Left lung (tissue), 10 donors: Measurements from ENCODE around the gene C20orf141. TPM values are rescaled to one million over a fixed set of nuclear protein-coding genes. Genes with fewer than 3 reads are reported as not detected.

Experiments used
- ATAC-seq: fragments of 200-7000 bp; cut with Tn5 transposase; one replicate; pipeline ENCODE4 v1.9.1; 2020; ENCODE audit warnings: moderate library complexity
- DNase-seq, 4 donors: peaks; one replicate each; pipeline ENCODE4 v3.0.0-alpha.2; 2013 to 2020
- H3K27ac ChIP-seq, 2 donors: fragments of 200-600 bp; sonication (generic) in 1 of 2; one replicate each; pipeline versions ENCODE4 v1.5.0 to v1.8.0; 2020 to 2021
- H3K27me3 ChIP-seq, 2 donors: fragments of 200-600 bp; sonication (generic) in 1 of 2; one replicate each; pipeline versions ENCODE4 v1.5.0 to v1.8.0; 2020 to 2021
- H3K36me3 ChIP-seq, 2 donors: fragments of 200-600 bp; sonication (generic) in 1 of 2; one replicate each; pipeline versions ENCODE4 v1.5.0 to v1.8.0; 2020 to 2021
- H3K4me1 ChIP-seq, 2 donors: fragments of 200-600 bp; one replicate each; pipeline ENCODE4 v1.8.0; 2021
- H3K4me3 ChIP-seq, 2 donors: fragments of 200-600 bp; sonication (generic) in 1 of 2; one replicate each; pipeline versions ENCODE4 v1.5.0 to v1.8.0; 2020 to 2021; ENCODE audit warnings: mild to moderate bottlenecking in 1 of 2
- H3K9me3 ChIP-seq, 2 donors: fragments of 200-600 bp; sonication (generic) in 1 of 2; one replicate each; pipeline versions ENCODE4 v1.5.0 to v1.8.0; 2020 to 2021
- intact Hi-C, 2 donors: fragments of 100-400 bp; cut with DNase I; formaldehyde crosslinking; loops; one replicate each; pipeline versions ENCODE4 v1.11.2 to v1.14.2; 2022
- polyA plus RNA-seq, 6 donors: library from polyadenylated mRNA; unstranded; fragments of 120-200 nt; gene quantifications; one replicate each; pipeline ENCODE4 v1.2.1, GENCODE V29; 2013; ENCODE audit not compliant: insufficient read length in 6 of 6
- total RNA-seq, 2 donors: library from RNA; stranded (reverse); fragmentation: NEBNext Ultra II Directional; extraction: Animal tissue kit (Norgen Biotek cat#: 25700); gene quantifications; one replicate each; pipeline ENCODE4 v1.2.1, GENCODE V29; 2021
- TF ChIP-seq, protein P1 (sequence below), 2 donors: fragments of 200-600 bp; sonication (generic) in 1 of 2; IDR thresholded peaks; one replicate each; pipeline versions ENCODE4 v1.5.0 to v1.8.0; 2021; ENCODE audit warnings: antibody characterized with exemption in 2 of 2
- donor health status: DM: no; HTN: yes; CAD: no.
- donor health status: DM: no; HTN: no; CAD: no.

C20orf141 gene
- total and polyA plus RNA-seq, 8 donors = not detected

GRCh38 chr20:2773812-2774211 lies 41.0 kb upstream of the C20orf141 start:
- no peak for ATAC-seq

GRCh38 chr20:2775139-2775538 lies 39.6 kb upstream of the C20orf141 start:
- Histone ChIP-seq H3K27ac (no peak overlapping the region), H3K4me3 (no peak overlapping the region), H3K27me3 (peaks cover 3 to 5% of the 10 kb centered on the region in 2 donors), H3K9me3 (peaks cover 0 to 3% of the 10 kb centered on the region in 2 donors), H3K4me1 (no peaks in the 10 kb centered on the region), H3K36me3 (no peaks in the 10 kb centered on the region)
- intact Hi-C loops = no loop called here
- DNase-seq = no peak
- no peak for ATAC-seq
- TF ChIP-seq, protein P1, sequence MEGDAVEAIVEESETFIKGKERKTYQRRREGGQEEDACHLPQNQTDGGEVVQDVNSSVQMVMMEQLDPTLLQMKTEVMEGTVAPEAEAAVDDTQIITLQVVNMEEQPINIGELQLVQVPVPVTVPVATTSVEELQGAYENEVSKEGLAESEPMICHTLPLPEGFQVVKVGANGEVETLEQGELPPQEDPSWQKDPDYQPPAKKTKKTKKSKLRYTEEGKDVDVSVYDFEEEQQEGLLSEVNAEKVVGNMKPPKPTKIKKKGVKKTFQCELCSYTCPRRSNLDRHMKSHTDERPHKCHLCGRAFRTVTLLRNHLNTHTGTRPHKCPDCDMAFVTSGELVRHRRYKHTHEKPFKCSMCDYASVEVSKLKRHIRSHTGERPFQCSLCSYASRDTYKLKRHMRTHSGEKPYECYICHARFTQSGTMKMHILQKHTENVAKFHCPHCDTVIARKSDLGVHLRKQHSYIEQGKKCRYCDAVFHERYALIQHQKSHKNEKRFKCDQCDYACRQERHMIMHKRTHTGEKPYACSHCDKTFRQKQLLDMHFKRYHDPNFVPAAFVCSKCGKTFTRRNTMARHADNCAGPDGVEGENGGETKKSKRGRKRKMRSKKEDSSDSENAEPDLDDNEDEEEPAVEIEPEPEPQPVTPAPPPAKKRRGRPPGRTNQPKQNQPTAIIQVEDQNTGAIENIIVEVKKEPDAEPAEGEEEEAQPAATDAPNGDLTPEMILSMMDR (IDR thresholded peaks at IDR 0.05) = no peak

More at GRCh38 chr20:2773812-2774211, 41.0 kb upstream of the C20orf141 start:
- Histone ChIP-seq H3K27ac (no peak overlapping the region), H3K27me3 (peaks cover 0 to 16% of the 10 kb centered on the region in 2 donors), H3K4me3 (no peak overlapping the region), H3K9me3 (peaks cover 0 to 3% of the 10 kb centered on the region in 2 donors), H3K4me1 (no peaks in the 10 kb centered on the region), H3K36me3 (no peaks in the 10 kb centered on the region)
- DNase-seq = no peak
- TF ChIP-seq, protein P1 (IDR thresholded peaks at IDR 0.05) = no peak
- intact Hi-C loops = no loop called here

DNA sequence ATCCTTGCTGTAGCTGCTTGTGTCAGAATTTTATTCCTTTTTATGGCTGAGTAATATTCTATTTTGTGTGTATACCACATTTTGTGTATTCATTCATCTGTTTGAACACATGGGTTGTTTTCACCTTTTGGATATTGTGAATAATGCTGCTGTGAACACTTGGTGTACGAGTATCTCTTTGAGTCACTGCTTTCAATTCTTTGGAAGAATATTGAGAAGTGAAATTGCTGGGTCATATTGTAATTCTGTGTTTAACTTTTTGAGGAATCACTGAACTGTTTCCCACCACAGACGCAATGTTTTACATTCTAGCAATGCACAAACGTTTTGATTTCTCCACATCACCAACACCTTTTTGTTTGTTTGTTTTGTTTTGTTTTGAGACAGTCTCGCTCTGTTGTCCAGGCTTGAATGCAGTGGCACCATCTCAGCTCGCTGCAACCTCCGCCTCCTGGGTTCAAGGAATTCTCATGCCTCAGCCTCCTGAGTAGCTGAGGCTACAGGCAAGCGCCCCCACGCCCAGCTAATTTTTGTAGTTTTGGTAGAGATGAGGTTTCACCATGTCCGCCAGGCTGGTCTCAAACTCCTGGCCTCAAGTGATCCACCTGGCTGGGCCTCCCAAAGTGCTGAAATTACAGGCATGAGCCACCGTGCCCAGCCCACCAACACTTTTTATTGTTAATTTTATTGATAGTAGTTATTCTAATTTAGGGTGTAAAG lies 36.0 kb upstream of the C20orf141 start:
- TF ChIP-seq, protein P1 (IDR thresholded peaks at IDR 0.05) = no peak
- H3K36me3 ChIP-seq = no peaks in the 10 kb centered on the region
- no peak for DNase-seq

DNA sequence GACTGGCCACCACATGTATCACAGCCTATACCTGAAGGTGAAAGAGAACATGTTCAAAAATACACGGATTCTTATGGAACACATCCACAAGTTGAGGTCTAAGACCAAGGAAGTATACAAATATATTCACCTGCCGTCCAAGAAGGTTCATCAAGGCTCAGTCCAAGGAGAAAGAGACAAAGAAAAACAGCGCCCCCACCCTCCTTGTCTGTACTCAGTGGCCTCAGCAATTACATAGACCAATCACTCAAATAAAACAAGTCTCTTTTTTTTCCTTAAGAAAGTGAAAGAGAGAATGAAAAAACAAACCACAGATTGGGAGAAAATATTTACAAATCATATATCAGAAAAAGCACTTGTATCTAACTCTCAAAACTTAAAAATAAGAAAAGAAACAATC lies 33.8 kb upstream of the C20orf141 start:
- Histone ChIP-seq H3K9me3 (no peaks in the 10 kb centered on the region), H3K27me3 (peaks cover 3 to 11% of the 10 kb centered on the region in 2 donors), H3K27ac (no peak overlapping the region), H3K4me1 (no peaks in the 10 kb centered on the region), H3K36me3 (no peaks in the 10 kb centered on the region), H3K4me3 (no peak overlapping the region)
- ATAC-seq (no peak), DNase-seq (no peak)
- intact Hi-C loops = no loop called here
- TF ChIP-seq, protein P1 (IDR thresholded peaks at IDR 0.05) = no peak

More for the DNA sequence above, 36.0 kb upstream of the C20orf141 start:
- Histone ChIP-seq H3K27ac (no peak overlapping the region), H3K4me1 (no peaks in the 10 kb centered on the region), H3K9me3 (peaks cover 0 to 3% of the 10 kb centered on the region in 2 donors), H3K27me3 (peaks cover 3 to 11% of the 10 kb centered on the region in 2 donors), H3K4me3 (no peak overlapping the region)
- intact Hi-C loops = no loop called here
- no peak for ATAC-seq

GRCh38 chr20:2783908-2784566 lies 30.8 kb upstream of the C20orf141 start:
- DNase-seq (no peak), ATAC-seq (no peak)
- H3K36me3 ChIP-seq = no peaks in the 10 kb centered on the region
- peaks cover 3 to 12% of the 10 kb centered on the region in 2 donors for H3K27me3 ChIP-seq
- intact Hi-C loops = no loop called here
- no peak overlapping the region for H3K4me3 ChIP-seq
- TF ChIP-seq, protein P1 (IDR thresholded peaks at IDR 0.05) = no peak
- no peaks in the 10 kb centered on the region for H3K9me3 ChIP-seq
- H3K4me1 ChIP-seq = no peaks in the 10 kb centered on the region
- no peak overlapping the region for H3K27ac ChIP-seq
